Small intestine (tissue), 16 donors: ENCODE measurements around the gene TMEM89. TPM values are rescaled to one million over a fixed set of nuclear protein-coding genes. Genes with fewer than 3 reads are reported as not detected.

Experiments
- DNase-seq, 2 donors: peaks; one replicate each; pipeline versions ENCODE4 v3.0.0 to v3.0.0-alpha.2; 2013
- FAIRE-seq: peaks from 2 replicates; lab custom pipeline; 2012; peaks lifted over from hg19 to GRCh38; lab: Jason Lieb, UNC
- H3K27ac ChIP-seq, 3 donors: one replicate each; pipeline ENCODE4 v1.5.1; 2013; ENCODE audit warnings: low read length in 2 of 3, mild to moderate bottlenecking in 2 of 3, control low read depth in 1 of 3, inconsistent platforms in 1 of 3, low read depth in 1 of 3, moderate library complexity in 1 of 3
- H3K27me3 ChIP-seq, 3 donors: one replicate each; pipeline ENCODE4 v1.6.1; 2013; ENCODE audit warnings: low read length in 3 of 3, inconsistent platforms in 1 of 3; ENCODE audit not compliant: control insufficient read depth in 3 of 3, insufficient read depth in 3 of 3
- H3K36me3 ChIP-seq, 3 donors: one replicate each; pipeline ENCODE4 v1.6.1; 2013; ENCODE audit warnings: low read length in 3 of 3, inconsistent platforms in 1 of 3, low read depth in 1 of 3, mild to moderate bottlenecking in 1 of 3, moderate library complexity in 1 of 3; ENCODE audit not compliant: control insufficient read depth in 3 of 3, insufficient read depth in 2 of 3
- H3K4me1 ChIP-seq, 3 donors: one replicate each; pipeline ENCODE4 v1.6.1; 2013; ENCODE audit warnings: low read length in 2 of 3, inconsistent platforms in 1 of 3, low read depth in 1 of 3, mild to moderate bottlenecking in 1 of 3, moderate library complexity in 1 of 3; ENCODE audit not compliant: control insufficient read depth in 3 of 3, insufficient read depth in 2 of 3
- H3K4me3 ChIP-seq, 3 donors: one replicate each; pipeline ENCODE4 v1.5.1; 2013; ENCODE audit warnings: low read length in 3 of 3, control low read depth in 1 of 3, inconsistent platforms in 1 of 3, low read depth in 1 of 3, mild to moderate bottlenecking in 1 of 3, moderate library complexity in 1 of 3
- H3K9me3 ChIP-seq, 2 donors: one replicate each; pipeline ENCODE4 v1.6.1; 2013; ENCODE audit warnings: low read depth in 1 of 2, low read length in 1 of 2; ENCODE audit not compliant: control insufficient read depth in 2 of 2, insufficient read depth in 1 of 2
- WGBS, 3 donors: extraction: QIAGEN DNeasy Blood & Tissue Kit; methylation state at CpG; one replicate each; pipeline ENCODE4 v1.1.7; 2013; 5-methylcytosine and 5-hydroxymethylcytosine counted together
- long read RNA-seq, 10 donors: transcript quantifications; one replicate each; lab custom pipeline, GENCODE V29; 2026
- polyA plus RNA-seq, 4 donors: library from polyadenylated mRNA; stranded (reverse) in 3 of 4; unstranded in 1 of 4; fragments of 200-250 nt in 3 of 4; fragments of 120-200 nt in 1 of 4; gene quantifications; one replicate each; pipeline versions ENCODE4 v1.2.1 to v1.2.3, GENCODE V29; 2013
- donor health status: healthy with polysubstance abuse.
- donor health status: control.
- donor health status: control.
- donor health status: Bipolar disorder and iron deficiency.
- donor health status: healthy.

Gene TMEM89, protein sequence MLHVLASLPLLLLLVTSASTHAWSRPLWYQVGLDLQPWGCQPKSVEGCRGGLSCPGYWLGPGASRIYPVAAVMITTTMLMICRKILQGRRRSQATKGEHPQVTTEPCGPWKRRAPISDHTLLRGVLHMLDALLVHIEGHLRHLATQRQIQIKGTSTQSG
- polyA plus RNA-seq = under 1 TPM in 2 of 4 donors, not detected in 2; 0.21 to 0.24 TPM
- long read RNA-seq, donor 1 = 0 reads
- long read RNA-seq, donor 2 = 0 reads
- long read RNA-seq, donor 3 = 0 reads
- long read RNA-seq, donor 4 = 0 reads
- long read RNA-seq, donor 5 = 0 reads
- long read RNA-seq, donor 6 = 0 reads
- long read RNA-seq, donor 7 = 0 reads
- long read RNA-seq, donor 8 = 0 reads
- long read RNA-seq, donor 9 = 0 reads
- long read RNA-seq, donor 10 = 0 reads

DNA sequence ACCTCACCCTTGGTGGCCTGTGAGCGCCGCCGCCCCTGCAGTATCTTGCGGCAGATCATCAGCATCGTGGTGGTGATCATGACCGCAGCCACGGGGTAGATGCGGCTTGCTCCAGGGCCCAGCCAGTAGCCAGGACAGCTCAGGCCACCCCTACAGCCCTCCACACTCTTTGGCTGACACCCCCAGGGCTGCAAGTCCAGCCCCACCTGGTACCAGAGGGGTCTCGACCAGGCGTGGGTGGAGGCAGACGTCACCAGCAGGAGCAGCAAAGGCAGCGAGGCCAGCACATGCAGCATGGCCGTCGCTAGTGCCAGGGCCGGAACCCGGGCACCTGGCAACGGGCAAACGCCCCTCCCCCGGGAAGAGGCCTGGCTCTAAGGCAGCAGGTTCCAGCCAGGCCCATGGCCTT is at the start of gene TMEM89:
Gene TMEM89, minus strand, starts transcription at position 309 of the 409 bp plus-strand sequence. Its CDS starts 13 bp downstream, at position 296.
- Histone ChIP-seq H3K27ac (no peak within 1 kb of the TSS), H3K9me3 (peaks cover 0 to 19% of the 10 kb centered on the region in 2 donors), H3K4me1 (peaks cover 0 to 31% (median 0%) of the 10 kb centered on the region in 3 donors), H3K4me3 (no peak within 1 kb of the TSS), H3K36me3 (peaks cover 0 to 40% (median 3%) of the 10 kb centered on the region in 3 donors), H3K27me3 (no peaks in the 10 kb centered on the region)
- FAIRE-seq (no peak), DNase-seq (no peak)
- 91 to 95% (median 95%) methylated on average over 19 of the region's 19 CpGs for WGBS, 3 donors

DNA sequence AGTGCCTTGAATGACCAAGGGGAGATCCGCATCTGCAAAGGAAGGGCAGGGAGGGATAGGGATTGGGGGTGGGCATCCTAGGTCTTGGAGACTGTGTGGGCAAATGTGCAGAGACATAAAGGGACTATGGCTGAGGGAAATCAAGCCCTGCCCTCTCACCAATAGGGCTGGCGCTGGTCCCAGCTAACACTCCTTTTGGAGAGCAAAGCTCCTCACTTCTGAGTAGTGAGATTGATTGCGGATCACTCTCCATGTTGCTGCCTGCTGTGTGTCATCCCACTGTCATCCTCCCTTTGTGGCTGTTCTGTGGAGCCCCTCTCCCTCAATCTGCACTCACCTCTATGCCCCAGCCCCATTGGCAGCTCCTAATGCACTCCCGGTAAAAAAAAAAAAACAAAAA is 43.4 kb upstream of the TMEM89 start:
- H3K9me3 ChIP-seq = no peaks in the 10 kb centered on the region
- H3K36me3 ChIP-seq = no peaks in the 10 kb centered on the region
- FAIRE-seq = no peak
- H3K27me3 ChIP-seq = peaks cover 0 to 36% (median 8%) of the 10 kb centered on the region in 3 donors
- 80 to 95% (median 87%) methylated on average over 4 of the region's 4 CpGs for WGBS, 3 donors
- no peak overlapping the region for H3K27ac ChIP-seq
- DNase-seq = no peak
- no peak overlapping the region for H3K4me3 ChIP-seq
- peaks cover 3 to 21% (median 8%) of the 10 kb centered on the region in 3 donors for H3K4me1 ChIP-seq

DNA sequence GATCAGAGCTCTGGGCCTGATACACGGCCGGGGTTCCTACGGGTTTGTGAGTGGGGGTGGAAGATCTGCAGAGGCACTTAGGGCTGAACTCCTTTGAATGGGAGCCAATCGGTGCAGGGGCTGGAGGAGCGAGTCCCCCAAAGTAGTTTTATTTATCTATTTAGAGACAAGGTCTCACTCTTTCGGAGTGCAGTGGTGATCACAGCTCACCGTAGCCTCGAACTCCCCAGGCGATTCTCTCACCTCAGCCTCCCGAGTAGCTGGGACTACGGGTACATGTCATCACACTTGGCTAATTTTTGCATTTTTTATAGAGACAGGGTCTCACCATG is 42.7 kb upstream of the TMEM89 start:
- Histone ChIP-seq H3K36me3 (no peaks in the 10 kb centered on the region), H3K27ac (peak overlapping the region in 1 of 3 donors; percentile 83), H3K4me3 (peak overlapping the region in 1 of 3 donors; percentile 65), H3K9me3 (no peaks in the 10 kb centered on the region), H3K4me1 (peaks cover 3 to 21% (median 8%) of the 10 kb centered on the region in 3 donors), H3K27me3 (peaks cover 0 to 37% (median 8%) of the 10 kb centered on the region in 3 donors)
- WGBS, 3 donors = 57 to 62% (median 61%) methylated on average over 11 of the region's 11 CpGs
- DNase-seq (no peak), FAIRE-seq (no peak)

DNA sequence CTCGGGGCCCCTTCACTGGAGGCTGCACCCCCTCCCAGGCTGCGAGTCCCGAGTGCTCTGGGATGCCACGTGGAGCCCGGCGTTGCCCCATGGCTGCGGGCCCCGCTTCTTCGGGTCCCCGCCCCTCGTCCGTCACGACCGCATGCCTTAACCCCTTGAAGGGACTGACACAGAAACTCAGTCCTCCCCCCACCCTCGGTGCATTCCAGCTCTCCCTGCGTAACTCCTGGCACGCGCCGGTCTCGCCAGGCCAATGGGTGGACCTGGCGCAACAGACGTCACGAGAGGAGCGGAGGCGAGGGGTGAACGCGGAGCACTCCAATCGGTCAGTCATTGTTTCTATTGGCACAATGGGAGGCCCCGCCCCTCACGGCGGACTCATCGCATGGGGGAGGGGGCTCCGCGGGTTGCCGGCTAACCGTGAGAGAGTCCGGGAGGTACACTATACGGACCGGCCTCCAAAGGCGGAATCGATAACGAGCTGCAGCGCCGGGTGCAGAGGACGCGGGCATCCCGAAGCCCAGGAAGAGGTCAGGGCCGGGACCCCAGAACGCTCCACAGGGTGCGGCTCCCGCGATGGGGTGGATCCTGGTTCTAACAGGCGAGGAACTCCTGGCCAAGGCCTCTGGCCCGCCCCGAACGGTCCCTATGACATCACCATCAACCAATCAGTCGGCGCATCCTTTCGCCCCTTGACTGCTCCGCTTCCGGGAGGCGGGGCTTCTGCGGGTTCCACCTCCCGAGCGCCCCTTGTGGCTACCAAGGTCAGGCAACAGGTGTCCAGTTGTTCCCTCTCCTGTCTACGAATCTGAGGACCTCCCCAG is 42.1 kb upstream of the TMEM89 start:
- Histone ChIP-seq H3K36me3 (no peaks in the 10 kb centered on the region), H3K4me3 (peak overlapping the region; percentile 29 to 65 (median 40)), H3K27ac (peak overlapping the region in 2 of 3 donors; percentile 83 to 88), H3K4me1 (peaks cover 3 to 21% (median 8%) of the 10 kb centered on the region in 3 donors), H3K9me3 (no peaks in the 10 kb centered on the region), H3K27me3 (peaks cover 0 to 39% (median 8%) of the 10 kb centered on the region in 3 donors)
- no peak for FAIRE-seq
- WGBS, 3 donors = 1 to 2% (median 1%) methylated on average over 63 to 66 of the region's 66 CpGs
- DNase-seq = peak; percentile 95 to 97

DNA sequence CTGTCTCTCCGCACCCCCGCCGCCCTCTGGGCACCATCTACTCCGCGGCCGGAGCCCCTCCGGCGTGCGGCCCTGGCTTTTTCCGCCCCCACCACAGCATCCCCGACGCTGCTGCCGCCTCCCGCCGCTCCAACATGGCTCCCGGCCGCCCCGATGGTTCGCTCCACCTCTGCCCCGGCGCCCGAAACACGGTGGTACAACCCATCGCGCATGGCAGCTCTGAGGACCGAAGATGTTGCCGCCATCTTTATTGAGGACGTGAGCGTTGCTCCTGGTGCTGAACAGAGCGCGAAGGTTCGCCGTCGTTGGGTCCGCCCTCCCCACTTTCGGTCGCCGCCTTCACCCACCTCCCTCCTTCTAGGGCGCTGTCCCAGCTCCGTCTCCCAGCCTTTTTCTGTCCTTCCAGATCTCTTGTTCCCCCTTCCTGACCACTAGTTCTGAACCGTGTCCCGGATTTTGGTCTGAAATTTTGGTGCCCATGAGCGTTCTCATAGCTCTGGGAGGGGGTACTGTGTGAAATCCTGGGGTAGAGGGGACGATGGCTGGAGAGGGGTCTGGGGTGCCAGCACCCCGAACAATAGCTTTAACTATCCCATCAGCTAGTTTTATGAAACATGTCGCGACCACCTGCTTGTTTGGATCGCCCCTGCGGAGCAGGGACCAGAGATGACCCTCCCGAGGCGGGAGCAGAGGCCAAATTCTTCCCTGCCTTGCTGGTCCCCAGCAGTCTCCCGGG is 41.4 kb upstream of the TMEM89 start, which contains the start of gene CELSR3:
Gene CELSR3, minus strand, starts transcription at position 134 of the 736 bp plus-strand sequence. CDS start 252 bp downstream, outside the sequence.
- H3K27ac ChIP-seq = peak within 1 kb of the TSS in 2 of 3 donors; percentile 83 to 88

DNA sequence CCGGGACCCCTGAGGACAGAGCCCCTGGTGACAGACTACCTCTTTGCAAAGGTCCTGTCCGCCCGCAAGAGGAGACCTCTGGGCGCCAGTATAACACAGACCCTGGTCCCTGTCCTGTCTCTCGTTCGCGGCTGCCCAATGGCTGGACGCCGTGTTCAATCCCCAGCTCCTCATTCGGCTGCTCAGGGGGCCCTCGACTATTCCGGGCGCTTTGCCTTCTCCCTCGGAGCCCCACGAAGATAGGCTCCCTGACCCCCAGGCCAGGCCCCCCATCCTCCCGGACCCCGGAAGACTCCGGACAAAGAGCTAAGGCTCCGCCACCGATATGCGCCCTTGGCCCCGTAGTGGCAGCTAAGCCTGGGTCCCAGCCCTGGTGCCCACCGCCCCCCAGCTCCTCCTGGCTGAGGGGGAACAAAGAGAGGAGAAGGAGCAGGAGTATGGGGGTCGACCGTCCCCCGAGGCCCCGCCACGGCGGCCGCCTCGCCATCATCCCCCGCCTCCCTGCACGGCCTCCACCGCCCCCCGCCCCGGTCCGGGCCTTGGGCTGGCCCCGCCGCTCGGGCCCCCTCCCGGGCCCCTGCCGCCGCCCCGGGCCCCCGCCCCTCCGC is 40.7 kb upstream of the TMEM89 start:
- FAIRE-seq = no peak
- peaks cover 0 to 47% (median 8%) of the 10 kb centered on the region in 3 donors for H3K27me3 ChIP-seq
- 4 to 16% (median 13%) methylated on average over 24 to 46 of the region's 46 CpGs for WGBS, 3 donors
- no peaks in the 10 kb centered on the region for H3K9me3 ChIP-seq
- peak overlapping the region in 1 of 3 donors; percentile 28 for H3K27ac ChIP-seq
- peak overlapping the region in 2 of 3 donors; percentile 19 to 40 for H3K4me3 ChIP-seq
- no peaks in the 10 kb centered on the region for H3K36me3 ChIP-seq
- no peak for DNase-seq
- peaks cover 3 to 21% (median 8%) of the 10 kb centered on the region in 3 donors for H3K4me1 ChIP-seq

More for the DNA sequence above, 41.4 kb upstream of the TMEM89 start, which contains the start of gene CELSR3:
- peak; percentile 51 to 76 for DNase-seq
- H3K36me3 ChIP-seq = no peaks in the 10 kb centered on the region
- WGBS, 3 donors = 0 to 4% (median 2%) methylated on average over 40 to 52 of the region's 52 CpGs
- no peak for FAIRE-seq
- H3K4me1 ChIP-seq = peaks cover 3 to 21% (median 8%) of the 10 kb centered on the region in 3 donors
- H3K4me3 ChIP-seq = peak within 1 kb of the TSS; percentile 29 to 65 (median 40)
- H3K27me3 ChIP-seq = peaks cover 0 to 40% (median 8%) of the 10 kb centered on the region in 3 donors
- no peaks in the 10 kb centered on the region for H3K9me3 ChIP-seq

DNA sequence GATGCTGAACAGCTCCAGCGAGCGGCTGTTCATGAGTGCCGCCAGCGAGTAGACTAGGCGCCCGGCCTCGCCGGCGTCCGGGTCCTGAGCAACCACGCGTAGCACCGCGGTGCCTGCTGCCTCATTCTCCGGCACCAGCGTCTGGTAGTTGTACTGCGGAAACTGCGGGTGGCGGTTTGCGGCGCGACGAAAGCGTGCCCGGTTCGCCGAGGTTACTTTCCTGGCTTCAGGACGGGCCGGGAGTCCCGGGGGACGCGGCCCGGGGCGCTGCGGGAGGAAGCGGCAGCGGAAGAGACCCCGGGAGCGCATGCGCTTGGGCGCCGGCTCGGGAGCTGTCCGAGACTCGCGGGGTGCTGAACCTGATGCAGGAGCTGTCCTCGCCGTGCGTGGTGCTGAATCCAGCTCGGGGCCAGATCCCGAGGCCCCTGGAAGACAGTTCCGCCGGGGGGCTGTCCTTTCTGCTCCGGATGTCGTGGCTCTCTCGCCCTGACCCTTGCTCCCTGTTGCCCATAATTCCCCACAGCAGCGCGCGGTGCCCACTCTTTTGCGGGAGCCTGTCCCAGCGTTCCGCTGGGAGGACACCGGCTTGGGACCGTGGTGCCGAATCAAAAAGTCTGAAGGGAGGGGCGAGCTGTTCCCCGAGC is 40.1 kb upstream of the TMEM89 start:
- WGBS, 3 donors = 2 to 6% (median 6%) methylated on average over 63 to 67 of the region's 67 CpGs
- no peaks in the 10 kb centered on the region for H3K36me3 ChIP-seq
- H3K4me3 ChIP-seq = peak overlapping the region in 2 of 3 donors; percentile 28 to 39
- DNase-seq (peak; percentile 34 to 82), FAIRE-seq (no peak)
- peaks cover 0 to 53% (median 8%) of the 10 kb centered on the region in 3 donors for H3K27me3 ChIP-seq
- peak overlapping the region in 1 of 3 donors; percentile 28 for H3K27ac ChIP-seq
- no peaks in the 10 kb centered on the region for H3K9me3 ChIP-seq
- peaks cover 3 to 24% (median 8%) of the 10 kb centered on the region in 3 donors for H3K4me1 ChIP-seq
